Iris pigment epithelial cell (primary cell): ENCODE results near the gene VPS8.
"Not testable (repeated sequence)": the region's sequence is repeated elsewhere in the genome, so short reads cannot be mapped to it uniquely, and the experiment has no call there.

Source experiments
- DNase-seq: peaks from one replicate; pipeline ENCODE4 v3.0.0-alpha.2; 2011; ENCODE audit warnings: low read depth

The VPS8 gene

DNA sequence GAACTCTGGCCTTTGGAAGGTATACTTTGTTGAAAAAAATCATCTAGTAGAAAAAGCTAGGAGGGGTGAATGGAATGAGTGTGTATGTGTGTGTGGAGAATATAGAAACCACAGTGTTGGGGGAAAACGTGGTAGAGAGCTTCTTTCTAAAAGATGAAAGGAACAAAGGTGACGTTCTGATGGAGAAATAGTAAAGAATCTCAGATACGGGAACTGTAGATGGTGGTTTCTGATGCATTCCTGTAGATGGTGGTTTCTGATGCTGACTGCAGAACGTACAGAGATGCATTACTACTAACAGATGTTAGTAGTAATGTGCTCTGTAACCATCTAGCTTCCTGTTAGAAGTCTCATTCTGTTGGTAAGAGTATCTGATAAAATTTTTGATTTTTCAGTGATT lies 60.2 kb downstream of the VPS8 start:
- no peak for DNase-seq

GRCh38 chr3:184873141-184873540 lies 61.2 kb downstream of the VPS8 start:
- no peak for DNase-seq

DNA sequence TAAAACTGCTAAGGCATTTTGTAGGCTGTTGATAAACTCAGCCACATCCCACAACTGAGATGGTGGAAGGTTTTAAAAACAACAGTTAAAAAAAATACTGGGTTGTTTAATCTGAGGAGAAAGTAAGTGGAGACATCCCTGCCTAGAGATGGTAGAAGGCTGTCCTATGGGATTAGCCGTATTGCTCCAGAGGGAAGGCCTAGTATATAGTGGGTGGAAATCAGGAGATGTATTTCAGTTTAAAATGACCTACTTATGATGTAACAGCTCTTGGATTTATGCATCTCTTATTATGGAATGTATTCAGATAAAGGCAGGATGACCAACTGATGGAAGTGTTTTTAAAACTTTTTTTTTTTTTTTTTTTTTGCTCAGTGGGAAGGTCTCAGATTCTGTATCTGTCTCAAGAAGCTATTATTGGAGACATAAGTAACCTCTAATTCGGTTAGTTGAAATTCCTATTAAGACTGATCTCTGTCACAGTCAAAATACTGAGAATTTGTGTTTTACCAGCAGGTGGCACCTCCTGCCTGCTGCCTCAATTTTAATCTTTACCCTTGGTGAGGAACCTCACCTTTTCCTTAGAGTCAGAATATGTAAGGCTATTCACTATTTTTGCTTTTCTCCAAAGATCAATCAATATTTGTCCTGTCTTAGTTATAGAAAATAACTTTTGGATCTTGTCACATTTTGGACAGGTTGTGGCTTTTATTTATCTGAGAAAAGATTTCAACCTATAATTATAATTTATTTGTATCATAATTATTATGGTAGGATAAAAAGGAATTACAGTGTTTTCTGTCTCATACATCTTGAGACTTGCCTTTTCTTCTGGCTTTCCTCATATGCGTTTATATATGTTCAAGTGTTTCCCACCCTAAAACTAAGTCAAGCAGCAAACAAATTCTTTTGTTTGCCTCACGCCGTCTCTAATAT lies 63.0 kb downstream of the VPS8 start:
- DNase-seq: peak; percentile 36

- no peak for DNase-seq
These were observed 68.5 kb downstream of the VPS8 start for GRCh38 chr3:184880276-184881019.

DNA sequence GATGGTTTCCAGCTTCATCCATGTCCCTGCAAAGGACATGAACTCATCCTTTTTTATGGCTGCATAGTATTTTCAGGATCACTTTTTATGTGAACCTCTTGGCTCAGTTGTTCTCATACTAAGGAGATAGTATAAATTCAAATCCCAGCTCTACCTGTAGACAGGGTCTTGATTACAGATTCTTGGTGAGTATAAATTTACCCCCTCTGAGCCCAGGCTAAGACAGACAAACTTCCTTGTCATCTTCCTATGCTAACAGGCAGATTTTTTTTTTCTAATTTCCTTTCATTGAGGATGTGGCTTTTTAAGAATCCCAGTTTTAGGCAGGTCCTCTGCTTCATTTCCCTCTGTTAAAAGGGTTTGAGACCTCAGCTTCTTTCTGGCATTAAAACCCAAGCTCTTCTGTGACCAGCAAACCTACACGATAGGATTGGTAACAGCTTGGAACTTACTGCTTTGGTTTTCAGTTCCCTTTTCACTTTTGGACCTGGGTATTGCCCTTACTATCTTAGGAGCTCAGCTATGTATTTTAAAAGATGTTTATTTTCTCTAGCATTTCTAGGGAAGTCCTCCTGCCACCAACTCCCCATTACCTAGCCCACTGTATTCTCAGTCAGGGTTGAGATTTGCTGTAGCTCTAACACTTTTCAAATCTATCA lies 72.5 kb downstream of the VPS8 start:
- DNase-seq: no peak

DNA sequence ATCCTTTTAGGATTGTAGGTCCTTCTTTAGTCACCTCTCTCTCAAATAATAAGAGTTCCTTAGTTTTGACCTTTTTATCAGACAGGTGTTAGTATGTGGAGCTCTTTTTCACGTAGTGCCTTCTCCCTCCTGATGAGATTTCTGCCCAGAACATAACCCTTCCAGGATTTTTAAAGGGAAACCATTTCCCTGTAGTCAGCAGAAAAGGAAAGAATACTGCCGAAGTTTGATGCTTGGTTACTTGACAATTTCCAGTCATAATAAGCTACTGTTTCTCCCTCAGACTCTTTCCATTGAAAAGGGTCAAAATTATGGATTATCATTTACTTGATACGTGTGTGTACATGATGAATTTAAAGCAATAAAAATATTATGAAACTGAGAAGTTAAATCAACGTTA lies 73.1 kb downstream of the VPS8 start:
- no peak for DNase-seq

- DNase-seq: peak; percentile 10
These were observed 75.6 kb downstream of the VPS8 start for GRCh38 chr3:184887574-184887973.

DNA sequence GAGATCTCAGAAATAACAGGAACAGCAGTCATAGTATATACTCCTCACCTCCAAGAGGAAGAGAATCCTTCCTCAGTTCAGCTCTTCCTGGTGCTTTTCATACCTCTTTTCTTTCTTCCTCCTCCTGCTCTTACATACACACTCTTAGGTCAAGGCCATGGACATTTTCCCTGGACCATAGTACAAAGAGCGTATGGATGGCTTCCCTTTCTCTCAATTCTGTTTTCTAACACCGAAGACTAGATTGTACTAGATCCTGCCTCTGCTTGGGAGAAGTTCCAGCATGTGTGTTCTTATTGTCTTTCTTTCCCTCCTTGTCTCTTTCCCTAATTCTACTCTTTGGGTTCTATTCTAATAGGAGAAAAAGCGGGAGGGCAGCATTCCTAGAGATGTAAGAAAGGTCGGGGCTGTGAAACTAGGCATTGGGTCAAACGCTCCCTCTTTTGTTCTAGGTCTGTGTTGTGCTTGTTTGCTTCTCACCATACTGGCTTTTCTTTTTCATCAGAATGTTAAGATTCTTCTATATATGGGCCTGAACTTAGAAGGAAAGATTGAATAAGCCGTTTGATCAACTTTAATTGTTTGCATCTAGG lies 77.4 kb downstream of the VPS8 start:
- DNase-seq: no peak

- DNase-seq: no peak
These were observed 82.1 kb downstream of the VPS8 start for GRCh38 chr3:184894051-184894450.

GRCh38 chr3:184895350-184895749 lies 83.4 kb downstream of the VPS8 start:
- DNase-seq: no peak

DNA sequence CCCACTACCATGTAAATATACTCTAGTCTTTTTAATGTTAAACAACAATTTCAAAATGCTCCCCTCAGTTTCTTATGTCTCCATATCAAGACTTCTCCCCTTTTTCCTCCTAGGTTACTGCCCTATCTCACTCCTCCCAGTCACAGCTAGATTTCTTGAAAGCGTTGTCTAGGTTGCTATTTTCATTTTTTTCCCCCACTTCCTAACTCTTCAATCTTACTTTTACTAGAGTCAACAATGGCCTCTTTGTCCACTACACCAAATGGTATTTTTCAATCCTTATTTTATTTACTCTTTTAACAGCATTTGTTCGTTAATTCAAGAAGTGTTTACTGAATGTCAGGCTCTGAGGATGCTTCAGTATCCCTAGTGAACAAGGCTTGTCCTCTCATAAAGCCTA lies 84.4 kb downstream of the VPS8 start:
- DNase-seq: no peak

DNA sequence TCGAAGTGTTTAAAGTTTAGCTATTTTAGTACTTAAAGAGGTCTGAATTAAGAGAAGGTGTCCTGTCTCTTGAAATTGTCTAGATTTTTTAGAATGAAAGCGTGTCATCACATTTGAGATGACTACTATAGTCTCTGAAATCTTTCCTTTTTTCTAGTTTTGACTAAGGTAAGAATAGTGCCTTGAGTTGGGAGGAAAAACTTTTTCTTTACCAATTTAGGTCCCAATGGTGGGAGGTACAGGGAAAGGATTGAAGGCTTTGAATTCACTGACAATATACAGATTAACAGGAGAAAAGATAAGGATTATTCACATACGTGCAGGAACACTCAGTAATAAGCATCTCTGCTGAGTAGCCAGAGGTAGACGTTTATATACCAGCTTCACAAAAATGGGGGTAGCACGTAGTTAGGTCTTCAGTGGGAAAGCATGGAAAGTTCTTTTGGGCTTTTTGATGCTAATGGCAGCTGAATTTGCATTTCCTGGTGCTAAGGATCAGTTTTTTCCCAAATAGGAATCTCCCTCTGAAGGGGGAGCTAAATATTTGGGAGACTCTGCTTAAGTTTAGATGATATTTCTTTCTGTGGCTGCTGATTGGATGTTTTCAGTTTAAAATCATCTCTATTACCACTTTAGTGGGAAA lies 88.1 kb downstream of the VPS8 start:
- no peak for DNase-seq

DNA sequence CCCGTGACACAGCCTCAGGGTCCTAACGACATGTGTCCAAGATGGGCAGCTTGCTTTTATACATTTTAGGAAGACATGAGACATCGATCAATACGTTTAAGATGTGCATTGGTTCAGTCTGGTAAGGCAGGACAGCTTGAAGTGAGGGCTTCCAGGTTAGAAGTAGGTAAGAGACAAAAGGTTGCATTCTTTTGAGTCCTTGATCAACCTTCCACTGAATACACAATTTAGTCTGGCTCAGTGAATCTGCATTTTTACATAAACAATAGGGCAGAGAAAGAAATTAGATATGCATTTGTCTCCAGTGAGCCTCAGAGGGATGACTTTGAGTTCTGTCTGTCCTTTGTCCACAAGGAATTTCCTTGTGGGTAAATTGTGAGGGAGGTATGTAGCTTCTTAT lies 95.1 kb downstream of the VPS8 start:
- not testable (repeated sequence) for DNase-seq

- DNase-seq: no peak
These were observed 96.0 kb downstream of the VPS8 start for GRCh38 chr3:184907681-184908649.

GRCh38 chr3:184908859-184909258 lies 96.9 kb downstream of the VPS8 start:
- no peak for DNase-seq

- no peak for DNase-seq
These were observed 98.7 kb downstream of the VPS8 start for GRCh38 chr3:184910664-184911063.

- DNase-seq: no peak
These were observed 99.6 kb downstream of the VPS8 start for GRCh38 chr3:184911570-184911969.

- DNase-seq: no peak
These were observed 100.2 kb downstream of the VPS8 start for GRCh38 chr3:184912163-184912562.

GRCh38 chr3:184914628-184915027 lies 102.7 kb downstream of the VPS8 start:
- DNase-seq: peak; percentile 61

GRCh38 chr3:184918750-184919149 lies 106.8 kb downstream of the VPS8 start:
- DNase-seq: no peak

DNA sequence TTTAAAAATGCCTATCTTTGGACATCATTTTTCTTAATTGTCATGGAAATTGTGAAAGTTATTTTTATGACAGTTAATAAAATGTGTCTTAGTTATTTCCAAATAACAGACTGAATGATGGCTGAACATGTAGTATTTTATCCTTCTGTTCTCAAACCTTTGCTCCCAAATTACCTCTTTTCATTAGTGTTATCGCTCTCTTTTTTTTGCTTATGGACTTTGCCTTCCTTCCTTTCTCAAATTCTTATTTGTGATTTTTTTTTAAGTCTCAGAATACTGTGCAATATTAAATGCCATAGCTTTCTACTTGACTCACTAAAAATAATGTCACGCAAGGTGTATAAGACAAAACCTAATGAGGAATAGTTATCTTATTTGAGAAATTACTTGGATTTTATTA lies 107.7 kb downstream of the VPS8 start:
- DNase-seq: no peak
